Panc1 (cell line): ENCODE results near the gene ZSCAN22.

Experiments
- POLR2AphosphoS5 ChIP-seq: IDR thresholded peaks from 2 replicates; pipeline ENCODE4 v1.6.1; 2012; ENCODE audit warnings: mild to moderate bottlenecking, low read depth, low read length, moderate library complexity
- TF ChIP-seq, protein P1 (sequence below): fragments of 450-650 bp; IDR thresholded peaks from 2 replicates; pipeline ENCODE4 v1.5.1; 2017; ENCODE audit warnings: mild to moderate bottlenecking

DNA sequence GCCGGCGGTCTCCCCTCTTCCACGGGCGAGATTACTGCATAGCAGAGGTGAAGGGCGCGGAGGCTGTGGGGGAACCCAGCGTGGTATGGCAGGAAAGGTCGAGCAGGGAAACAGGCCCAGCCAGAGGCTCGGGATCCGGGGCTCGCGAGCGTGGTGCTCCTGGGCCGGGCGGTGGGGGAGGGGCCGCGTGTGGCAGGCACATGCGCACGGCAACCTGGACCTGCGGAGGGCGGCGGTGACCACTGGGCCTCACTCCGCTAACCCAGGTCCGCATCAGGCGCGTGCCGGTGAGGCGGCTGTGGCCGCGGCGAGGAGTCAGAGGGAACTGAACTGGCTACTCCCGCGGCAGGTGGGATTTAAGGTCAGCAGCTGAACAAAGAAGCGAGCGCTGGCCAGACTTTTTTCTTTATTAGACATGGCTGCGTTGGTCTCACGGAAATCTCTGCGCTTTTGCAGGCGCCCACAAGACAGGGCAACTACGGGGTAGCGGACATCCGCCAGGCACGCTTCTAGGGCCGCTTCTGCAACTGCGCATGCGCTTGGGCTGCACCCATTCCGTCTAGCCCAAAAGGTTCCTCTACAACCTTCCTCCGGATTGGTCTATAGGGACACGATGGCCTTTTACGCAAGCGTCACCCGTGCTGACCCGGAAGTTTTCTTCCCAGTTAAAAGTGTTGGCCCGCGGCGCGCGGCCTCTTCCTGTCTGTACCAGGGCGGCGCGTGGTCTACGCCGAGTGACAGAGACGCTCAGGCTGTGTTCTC lies 60.0 kb downstream of the ZSCAN22 start, which contains the start of gene RPS5:
- TF ChIP-seq, protein P1, sequence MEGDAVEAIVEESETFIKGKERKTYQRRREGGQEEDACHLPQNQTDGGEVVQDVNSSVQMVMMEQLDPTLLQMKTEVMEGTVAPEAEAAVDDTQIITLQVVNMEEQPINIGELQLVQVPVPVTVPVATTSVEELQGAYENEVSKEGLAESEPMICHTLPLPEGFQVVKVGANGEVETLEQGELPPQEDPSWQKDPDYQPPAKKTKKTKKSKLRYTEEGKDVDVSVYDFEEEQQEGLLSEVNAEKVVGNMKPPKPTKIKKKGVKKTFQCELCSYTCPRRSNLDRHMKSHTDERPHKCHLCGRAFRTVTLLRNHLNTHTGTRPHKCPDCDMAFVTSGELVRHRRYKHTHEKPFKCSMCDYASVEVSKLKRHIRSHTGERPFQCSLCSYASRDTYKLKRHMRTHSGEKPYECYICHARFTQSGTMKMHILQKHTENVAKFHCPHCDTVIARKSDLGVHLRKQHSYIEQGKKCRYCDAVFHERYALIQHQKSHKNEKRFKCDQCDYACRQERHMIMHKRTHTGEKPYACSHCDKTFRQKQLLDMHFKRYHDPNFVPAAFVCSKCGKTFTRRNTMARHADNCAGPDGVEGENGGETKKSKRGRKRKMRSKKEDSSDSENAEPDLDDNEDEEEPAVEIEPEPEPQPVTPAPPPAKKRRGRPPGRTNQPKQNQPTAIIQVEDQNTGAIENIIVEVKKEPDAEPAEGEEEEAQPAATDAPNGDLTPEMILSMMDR = no peak
- peak; percentile 99 for TF ChIP-seq POLR2AphosphoS5
